Ascending aorta (tissue), 2 donors: ENCODE measurements around the gene TPST2. TPM values are rescaled to one million over a fixed set of nuclear protein-coding genes. Genes with fewer than 3 reads are reported as not detected.

Source experiments
- DNase-seq, 2 donors: peaks; one replicate each; pipeline ENCODE4 v3.0.0-alpha.2; 2019; ENCODE audit warnings: low spot score in 2 of 2
- H3K27ac ChIP-seq, 2 donors: fragments of 200-600 bp; sonication (generic); one replicate each; pipeline ENCODE4 v1.5.1; 2016 to 2017; ENCODE audit warnings: mild to moderate bottlenecking in 1 of 2
- H3K27me3 ChIP-seq: fragments of 200-600 bp; sonication (generic); one replicate; pipeline ENCODE4 v1.5.1; 2017
- H3K36me3 ChIP-seq, 2 donors: fragments of 200-600 bp; sonication (generic); one replicate each; pipeline ENCODE4 v1.5.1; 2016
- H3K4me1 ChIP-seq, 2 donors: fragments of 200-600 bp; sonication (generic); one replicate each; pipeline ENCODE4 v1.5.1; 2016 to 2017; ENCODE audit warnings: mild to moderate bottlenecking in 1 of 2
- H3K4me3 ChIP-seq, 2 donors: fragments of 200-600 bp; sonication (generic); one replicate each; pipeline ENCODE4 v1.5.1; 2016 to 2017; ENCODE audit warnings: mild to moderate bottlenecking in 1 of 2
- H3K9me3 ChIP-seq, 2 donors: fragments of 200-600 bp; sonication (generic); one replicate each; pipeline ENCODE4 v1.5.1; 2016
- intact Hi-C: fragments of 100-400 bp; cut with DNase I; formaldehyde crosslinking; loops from one replicate; pipeline ENCODE4 v1.15.1; 2023
- total RNA-seq: library from RNA; depleted of rRNA; stranded (reverse); fragments of >200 nt; gene quantifications from one replicate; pipeline ENCODE4 v1.1.0, GENCODE V29; 2016
- TF ChIP-seq, protein P1 (sequence below), 3 experiments: fragments of 200-600 bp in 2 of 3; fragments of 450-650 bp in 1 of 3; sonication (generic) in 2 of 3; IDR thresholded peaks; one replicate each; pipeline ENCODE4 v1.5.1; 2016 to 2019; ENCODE audit warnings: antibody characterized with exemption in 3 of 3, mild to moderate bottlenecking in 1 of 3, moderate library complexity in 1 of 3

The TPST2 gene
- total RNA-seq, 1 donor from 2014 or later: 251 TPM

DNA sequence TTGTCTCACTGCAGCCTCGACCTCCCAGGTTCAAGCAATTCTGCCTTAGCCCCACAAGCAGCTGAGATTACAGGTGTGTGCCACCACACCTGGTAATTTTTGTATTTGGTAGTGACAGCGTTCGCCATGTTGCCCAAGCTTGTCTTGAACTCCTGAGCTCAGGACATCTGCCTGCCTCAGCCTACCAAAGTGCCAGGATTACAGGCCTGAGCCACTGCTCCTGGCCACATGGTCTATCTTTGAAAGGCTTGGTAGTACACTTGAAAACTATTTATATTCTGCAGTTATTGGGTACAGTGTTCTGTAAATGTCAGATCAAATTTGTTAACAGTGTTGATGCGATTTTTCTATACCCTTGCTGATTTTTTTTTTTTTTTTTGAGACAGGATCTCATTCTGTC, 41.4 kb upstream of the TPST2 start:
- Histone ChIP-seq H3K36me3 (no peaks in the 10 kb centered on the region), H3K9me3 (no peaks in the 10 kb centered on the region), H3K27ac (no peak overlapping the region), H3K4me3 (no peak overlapping the region), H3K4me1 (no peaks in the 10 kb centered on the region), H3K27me3 (no peaks in the 10 kb centered on the region)
- intact Hi-C loops: no loop called here
- no peak for DNase-seq
- TF ChIP-seq, protein P1, sequence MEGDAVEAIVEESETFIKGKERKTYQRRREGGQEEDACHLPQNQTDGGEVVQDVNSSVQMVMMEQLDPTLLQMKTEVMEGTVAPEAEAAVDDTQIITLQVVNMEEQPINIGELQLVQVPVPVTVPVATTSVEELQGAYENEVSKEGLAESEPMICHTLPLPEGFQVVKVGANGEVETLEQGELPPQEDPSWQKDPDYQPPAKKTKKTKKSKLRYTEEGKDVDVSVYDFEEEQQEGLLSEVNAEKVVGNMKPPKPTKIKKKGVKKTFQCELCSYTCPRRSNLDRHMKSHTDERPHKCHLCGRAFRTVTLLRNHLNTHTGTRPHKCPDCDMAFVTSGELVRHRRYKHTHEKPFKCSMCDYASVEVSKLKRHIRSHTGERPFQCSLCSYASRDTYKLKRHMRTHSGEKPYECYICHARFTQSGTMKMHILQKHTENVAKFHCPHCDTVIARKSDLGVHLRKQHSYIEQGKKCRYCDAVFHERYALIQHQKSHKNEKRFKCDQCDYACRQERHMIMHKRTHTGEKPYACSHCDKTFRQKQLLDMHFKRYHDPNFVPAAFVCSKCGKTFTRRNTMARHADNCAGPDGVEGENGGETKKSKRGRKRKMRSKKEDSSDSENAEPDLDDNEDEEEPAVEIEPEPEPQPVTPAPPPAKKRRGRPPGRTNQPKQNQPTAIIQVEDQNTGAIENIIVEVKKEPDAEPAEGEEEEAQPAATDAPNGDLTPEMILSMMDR (IDR thresholded peaks at IDR 0.05): no peak

DNA sequence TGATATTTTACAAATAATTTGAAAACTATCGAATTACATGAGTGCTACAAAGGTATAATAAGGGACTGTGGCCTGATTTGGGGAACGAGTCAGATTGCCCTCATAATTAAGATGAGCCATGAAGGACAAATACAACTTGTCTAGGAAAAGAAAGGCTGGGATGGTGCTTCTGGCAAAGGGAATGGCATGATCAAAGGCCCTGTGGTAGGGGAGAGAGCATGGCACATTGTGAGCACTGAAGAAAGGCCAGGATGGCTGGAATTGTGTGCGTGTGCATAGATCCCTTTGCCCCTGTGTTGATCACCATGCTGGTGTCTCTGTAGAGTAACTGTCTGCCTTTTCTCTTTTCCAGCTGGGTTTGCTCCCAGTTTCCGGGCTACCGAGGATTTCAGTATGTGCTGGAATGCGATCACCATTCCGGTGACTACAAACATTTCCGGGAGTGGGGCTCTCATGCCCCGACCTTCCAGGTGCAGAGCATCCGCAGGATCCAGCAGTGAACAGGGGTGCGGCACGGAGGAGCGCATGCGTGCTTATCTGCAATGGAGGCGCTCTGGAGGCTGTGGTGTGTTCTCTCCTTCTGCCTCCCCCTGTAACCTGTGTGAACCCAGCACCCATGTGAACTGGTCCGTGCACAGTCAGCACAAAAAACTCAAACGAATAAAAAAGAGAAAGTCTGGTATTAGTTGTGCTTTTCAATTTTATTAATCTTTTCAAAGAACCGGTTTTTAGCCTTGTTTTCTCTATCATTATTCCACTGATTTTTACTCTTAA, 40.2 kb upstream of the TPST2 start:
- TF ChIP-seq, protein P1 (IDR thresholded peaks at IDR 0.05): no peak
- H3K27me3 ChIP-seq: no peaks in the 10 kb centered on the region
- intact Hi-C loops: no loop called here
- H3K4me3 ChIP-seq: no peak overlapping the region
- no peaks in the 10 kb centered on the region for H3K9me3 ChIP-seq
- no peak overlapping the region for H3K27ac ChIP-seq
- H3K36me3 ChIP-seq: no peaks in the 10 kb centered on the region
- no peak for DNase-seq
- H3K4me1 ChIP-seq: no peaks in the 10 kb centered on the region

DNA sequence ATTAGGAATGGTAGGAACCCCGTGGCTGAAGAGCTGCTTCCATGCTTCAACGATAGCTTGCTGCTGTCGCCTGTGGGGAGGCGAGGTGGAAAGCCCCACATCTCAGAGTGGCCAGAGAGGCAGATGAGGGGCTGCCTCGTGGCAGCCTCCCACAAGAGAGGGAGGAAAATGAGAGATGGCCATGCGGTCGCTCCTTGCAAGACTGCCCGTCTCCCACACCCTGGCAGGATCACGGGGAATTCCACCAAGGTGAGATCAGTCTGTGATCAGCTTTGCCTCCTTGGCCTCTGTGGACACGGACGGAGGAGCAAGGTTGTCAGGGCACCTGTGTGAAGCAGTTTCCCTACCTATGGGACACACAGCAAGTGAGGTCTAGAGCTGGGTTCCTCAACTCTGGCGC, 34.9 kb upstream of the TPST2 start:
- no peaks in the 10 kb centered on the region for H3K9me3 ChIP-seq
- TF ChIP-seq, protein P1 (IDR thresholded peaks at IDR 0.05): no peak
- no peak overlapping the region for H3K27ac ChIP-seq
- no peaks in the 10 kb centered on the region for H3K4me1 ChIP-seq
- H3K36me3 ChIP-seq: no peaks in the 10 kb centered on the region
- no peaks in the 10 kb centered on the region for H3K27me3 ChIP-seq
- no peak overlapping the region for H3K4me3 ChIP-seq
- intact Hi-C loops: no loop called here
- no peak for DNase-seq

DNA sequence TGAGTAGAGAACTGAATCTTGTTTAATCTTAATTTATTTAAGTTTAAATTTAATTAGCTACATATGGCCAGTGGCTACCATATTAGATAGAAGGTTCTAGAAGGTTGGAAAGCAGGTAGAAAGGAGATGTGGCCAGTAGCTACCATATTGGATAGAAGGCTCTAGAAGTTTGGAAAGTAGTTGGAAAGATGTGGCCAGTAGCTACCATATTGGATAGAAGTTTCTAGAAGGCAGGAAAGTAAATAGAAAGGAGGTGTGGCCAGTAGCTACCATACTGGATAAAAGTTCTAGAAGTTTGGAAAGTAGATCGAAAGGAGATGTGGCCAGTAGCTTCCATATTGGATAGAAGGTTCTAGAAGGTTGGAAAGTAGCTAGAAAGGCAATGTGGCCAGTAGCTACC, 34.1 kb upstream of the TPST2 start:
- no peak overlapping the region for H3K27ac ChIP-seq
- intact Hi-C loops: no loop called here
- TF ChIP-seq, protein P1 (IDR thresholded peaks at IDR 0.05): no peak

DNA sequence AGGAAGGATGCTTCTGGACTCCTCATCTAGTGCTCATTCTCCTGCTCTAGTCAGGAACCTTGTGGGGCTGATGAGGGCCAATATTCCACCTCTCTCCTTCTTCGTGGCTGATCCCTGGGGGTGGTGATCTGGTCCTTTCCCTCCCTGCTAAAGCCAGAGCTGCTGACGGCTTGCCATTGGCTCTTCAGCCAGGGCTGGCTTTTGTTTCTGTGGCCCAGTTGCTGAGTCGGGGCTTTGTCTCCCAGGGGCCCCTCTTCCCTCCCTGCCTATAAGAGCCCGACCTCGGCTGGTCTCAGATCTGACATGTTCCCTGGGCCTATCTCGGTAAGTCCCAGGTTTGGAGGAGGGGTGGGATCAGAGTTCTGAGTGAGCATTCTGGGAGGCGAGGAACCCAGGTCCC, 31.7 kb upstream of the TPST2 start, which contains the start of gene CRYBA4:
CRYBA4 (plus strand) TSS at position 301 of the 400 bp plus-strand sequence. CDS start 634 bp downstream, outside the sequence.
- no peaks in the 10 kb centered on the region for H3K36me3 ChIP-seq
- H3K27ac ChIP-seq: no peak within 1 kb of the TSS
- no peak within 1 kb of the TSS for H3K4me3 ChIP-seq
- no peaks in the 10 kb centered on the region for H3K27me3 ChIP-seq
- no peaks in the 10 kb centered on the region for H3K4me1 ChIP-seq
- no peaks in the 10 kb centered on the region for H3K9me3 ChIP-seq
- no peak for DNase-seq
- intact Hi-C loops: no loop called here
- TF ChIP-seq, protein P1 (IDR thresholded peaks at IDR 0.05): no peak

More for the DNA sequence above, 34.1 kb upstream of the TPST2 start:
- Histone ChIP-seq H3K36me3 (no peaks in the 10 kb centered on the region), H3K27me3 (no peaks in the 10 kb centered on the region), H3K4me3 (no peak overlapping the region), H3K9me3 (no peaks in the 10 kb centered on the region), H3K4me1 (no peaks in the 10 kb centered on the region)
- DNase-seq: no peak
